Astrocyte of the spinal cord (primary cell): ENCODE results near the gene SPEM2.

Experiments used
- DNase-seq: peaks from one replicate; pipeline ENCODE4 v3.0.0; 2011; ENCODE audit warnings: low read depth, low spot score
- H3K4me3 ChIP-seq: 2 replicates; pipeline ENCODE4 v1.5.1; 2011; ENCODE audit warnings: low read depth, mild to moderate bottlenecking, low read length, moderate library complexity
- in situ Hi-C: cut with HindIII; loops from 2 replicates; pipeline ENCODE4 v1.10.0; 2017; ENCODE audit warnings: low sequenced_read_pairs
- TF ChIP-seq, protein P1 (sequence below): IDR thresholded peaks from 2 replicates; pipeline ENCODE4 v1.5.1; 2012; ENCODE audit warnings: low read depth, mild to moderate bottlenecking, low read length, inconsistent platforms

The SPEM2 gene

DNA sequence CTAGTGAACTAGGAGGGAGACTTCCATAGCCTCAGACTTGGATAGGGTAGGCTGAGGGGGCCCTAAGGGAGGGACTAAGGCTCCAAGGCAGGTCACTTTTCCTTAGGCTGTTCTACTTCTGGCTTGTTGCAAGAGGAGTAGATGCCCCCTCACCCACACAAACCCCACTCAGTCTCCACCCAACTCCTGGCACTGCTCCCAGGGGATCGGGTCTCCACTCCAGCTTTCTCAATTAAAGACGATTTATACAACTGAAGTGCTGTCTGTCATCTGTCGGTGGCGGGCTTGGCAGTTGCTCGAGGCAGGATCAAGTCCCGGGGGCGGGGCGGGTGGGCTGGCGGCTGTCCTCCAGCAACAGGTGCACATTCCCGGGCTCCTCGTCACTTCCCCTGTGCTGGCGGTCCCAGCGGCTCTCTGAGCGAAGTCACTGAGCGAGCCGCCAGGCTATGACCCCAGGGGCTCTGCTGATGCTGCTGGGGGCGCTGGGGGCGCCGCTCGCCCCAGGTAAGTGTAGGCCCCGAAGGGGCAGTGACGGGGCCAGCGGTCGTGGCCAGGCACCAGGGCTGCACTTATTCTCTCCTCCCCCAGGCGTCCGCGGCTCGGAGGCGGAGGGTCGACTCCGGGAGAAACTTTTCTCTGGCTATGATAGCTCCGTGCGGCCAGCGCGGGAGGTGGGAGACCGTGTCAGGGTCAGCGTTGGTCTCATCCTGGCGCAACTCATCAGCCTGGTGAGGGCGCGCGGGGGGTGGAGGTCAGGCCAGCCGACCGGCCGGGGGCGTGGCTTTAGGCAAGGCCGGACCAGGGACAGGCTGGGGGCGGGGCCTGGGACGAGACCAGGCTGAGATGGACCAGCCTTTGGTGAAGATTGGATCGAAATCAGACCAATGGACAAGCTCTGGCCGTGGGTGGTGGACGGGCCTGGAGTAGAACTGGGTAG is 19.5 kb downstream of the SPEM2 start, which contains the start of gene CHRNB1:
Gene CHRNB1, plus strand, starts transcription at position 380 of the 937 bp plus-strand sequence. Its CDS starts 67 bp downstream, at position 447.
- H3K4me3 ChIP-seq, result peak within 1 kb of the TSS; percentile 29
- in situ Hi-C loops, result no loop called here
- peak; percentile 10 for DNase-seq
- TF ChIP-seq, protein P1, sequence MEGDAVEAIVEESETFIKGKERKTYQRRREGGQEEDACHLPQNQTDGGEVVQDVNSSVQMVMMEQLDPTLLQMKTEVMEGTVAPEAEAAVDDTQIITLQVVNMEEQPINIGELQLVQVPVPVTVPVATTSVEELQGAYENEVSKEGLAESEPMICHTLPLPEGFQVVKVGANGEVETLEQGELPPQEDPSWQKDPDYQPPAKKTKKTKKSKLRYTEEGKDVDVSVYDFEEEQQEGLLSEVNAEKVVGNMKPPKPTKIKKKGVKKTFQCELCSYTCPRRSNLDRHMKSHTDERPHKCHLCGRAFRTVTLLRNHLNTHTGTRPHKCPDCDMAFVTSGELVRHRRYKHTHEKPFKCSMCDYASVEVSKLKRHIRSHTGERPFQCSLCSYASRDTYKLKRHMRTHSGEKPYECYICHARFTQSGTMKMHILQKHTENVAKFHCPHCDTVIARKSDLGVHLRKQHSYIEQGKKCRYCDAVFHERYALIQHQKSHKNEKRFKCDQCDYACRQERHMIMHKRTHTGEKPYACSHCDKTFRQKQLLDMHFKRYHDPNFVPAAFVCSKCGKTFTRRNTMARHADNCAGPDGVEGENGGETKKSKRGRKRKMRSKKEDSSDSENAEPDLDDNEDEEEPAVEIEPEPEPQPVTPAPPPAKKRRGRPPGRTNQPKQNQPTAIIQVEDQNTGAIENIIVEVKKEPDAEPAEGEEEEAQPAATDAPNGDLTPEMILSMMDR, result no peak

DNA sequence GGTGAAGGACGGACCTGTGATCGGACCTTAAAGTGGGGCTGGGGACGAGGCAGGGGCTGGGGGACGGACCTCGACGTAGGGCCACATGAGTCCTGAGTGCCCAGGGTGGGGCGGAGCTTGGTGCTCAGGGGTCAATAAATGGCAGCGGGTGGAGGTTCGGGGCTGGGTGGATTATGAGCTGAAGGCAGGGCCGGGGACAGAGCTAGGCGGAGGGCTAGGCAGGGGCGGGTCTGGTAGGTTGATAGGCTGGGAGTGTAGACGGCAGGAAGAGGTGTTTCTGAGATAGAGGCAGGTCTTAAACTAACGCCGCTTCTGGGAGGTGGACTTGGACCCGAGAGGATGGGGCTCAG is 20.2 kb downstream of the SPEM2 start:
- no peak for DNase-seq
- TF ChIP-seq, protein P1, result no peak
- in situ Hi-C loops, result no loop called here
- peak overlapping the region; percentile 29 for H3K4me3 ChIP-seq

DNA sequence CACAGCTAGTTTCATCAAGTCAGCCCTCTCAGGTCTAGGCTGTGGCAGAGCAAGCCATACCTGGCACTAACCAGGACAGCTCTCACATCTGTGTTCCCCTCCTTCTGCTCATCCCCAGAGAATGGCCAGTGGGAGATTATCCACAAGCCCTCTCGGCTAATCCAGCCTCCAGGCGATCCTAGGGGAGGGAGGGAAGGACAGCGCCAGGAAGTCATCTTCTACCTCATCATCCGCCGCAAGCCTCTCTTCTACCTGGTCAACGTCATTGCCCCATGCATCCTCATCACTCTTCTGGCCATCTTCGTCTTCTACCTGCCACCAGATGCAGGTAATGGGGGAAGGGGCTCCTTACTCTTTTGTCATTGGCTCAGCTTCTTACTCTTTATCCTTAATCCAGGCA is 23.0 kb downstream of the SPEM2 start:
- DNase-seq, result no peak
- no peak overlapping the region for H3K4me3 ChIP-seq
- in situ Hi-C loops, result no loop called here
- TF ChIP-seq, protein P1, result no peak

DNA sequence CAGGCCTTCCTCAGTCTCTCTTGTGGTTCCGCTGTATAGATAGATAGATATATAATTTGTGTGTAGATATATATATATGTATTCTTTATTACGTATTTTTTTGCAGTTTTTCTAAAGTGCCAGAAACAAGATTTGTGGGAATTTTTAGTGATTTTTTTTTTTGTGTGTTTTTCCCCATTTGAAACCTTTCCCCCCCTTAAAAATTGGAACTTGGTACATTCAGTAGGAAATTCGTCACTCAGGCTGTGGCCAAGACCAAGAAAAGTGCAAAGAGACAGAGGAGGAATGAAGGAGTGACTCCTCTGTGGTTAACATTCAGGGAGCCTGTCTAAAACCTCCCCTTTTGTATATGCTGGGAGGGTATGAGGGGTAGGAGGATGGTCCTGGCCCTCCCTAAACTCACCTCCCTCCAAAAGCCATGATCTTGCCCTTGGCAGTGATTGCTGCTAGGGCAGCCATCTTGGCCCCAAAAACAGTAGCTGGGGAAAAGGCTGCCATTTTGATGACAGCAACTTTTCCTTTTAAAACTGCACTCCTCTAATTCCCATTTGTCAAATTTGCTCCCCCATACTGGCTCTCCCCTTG is 34.6 kb downstream of the SPEM2 start:
- H3K4me3 ChIP-seq, result no peak overlapping the region
- in situ Hi-C loops, result no loop called here
- TF ChIP-seq, protein P1, result no peak
- DNase-seq, result no peak

DNA sequence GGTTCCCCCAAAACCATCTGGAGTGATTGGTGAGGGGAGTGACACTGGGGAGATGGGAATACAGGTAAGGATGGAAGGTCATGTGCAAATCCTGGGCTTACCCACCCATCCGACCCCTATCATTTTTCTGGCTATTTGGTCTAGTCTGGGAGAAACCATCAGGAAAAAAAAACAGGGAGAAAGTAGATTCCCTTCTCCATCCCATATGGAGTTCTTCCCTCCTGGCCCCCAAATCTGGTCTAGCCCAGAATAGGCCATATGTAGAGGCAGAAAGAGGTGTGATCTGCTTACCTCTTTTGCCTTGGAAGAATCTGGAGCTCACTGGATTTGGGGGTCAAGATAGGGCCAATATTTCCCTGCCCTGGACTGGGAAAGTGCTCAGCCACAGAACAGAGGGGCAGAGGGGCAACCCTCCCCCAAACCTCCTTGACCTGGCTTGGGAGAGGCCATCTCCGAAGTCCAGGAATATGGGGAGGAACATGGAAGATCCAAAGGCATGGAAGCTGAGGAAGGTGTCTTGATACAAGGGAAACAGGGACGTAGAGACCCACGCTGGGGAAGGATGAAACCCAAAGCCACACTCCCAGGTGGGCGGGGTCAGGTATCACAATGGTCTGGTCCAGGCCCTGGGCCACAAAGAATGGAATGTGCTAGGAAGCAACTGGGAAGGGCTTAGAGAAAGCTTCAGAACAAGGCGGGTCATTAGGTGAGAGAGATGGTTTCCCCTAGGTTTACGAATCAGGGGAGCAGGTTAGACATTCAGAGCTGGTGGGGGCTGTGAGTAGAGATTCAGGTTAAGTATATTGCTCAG is 35.6 kb downstream of the SPEM2 start:
- in situ Hi-C loops, result no loop called here
- TF ChIP-seq, protein P1, result no peak
- DNase-seq, result no peak
- H3K4me3 ChIP-seq, result no peak overlapping the region
